K562 (cell line): ENCODE measurements around the gene TBR1. TPM values are rescaled to one million over a fixed set of nuclear protein-coding genes. Genes with fewer than 3 reads are reported as not detected.

Source experiments
- ATAC-seq: fragments of 200-7000 bp; cut with Tn5 transposase; 3 replicates; pipeline ENCODE4 v1.9.1; 2020; ENCODE audit warnings: moderate library complexity
- BruUV-seq: library from RNA; stranded (reverse); fragments of 400-500 nt; replicated peaks from 2 replicates; lab custom pipeline; 2021; lab: Mats Ljungman, UMichigan
- CTCF ChIA-PET: fragments of 300-600 bp; formaldehyde crosslinking; extraction: SDS; loops from one replicate; lab custom pipeline; 2021; ENCODE audit warnings: low intra/inter-chr PET ratio; lab: Yijun Ruan, JAX
- POLR2A ChIA-PET: fragments of 300-600, 350-650 bp; sonication (Branson Sonifier 250); formaldehyde crosslinking; extraction: SDS; loops from one replicate; lab custom pipeline; 2021; ENCODE audit warnings: antibody characterized with exemption, inconsistent platforms; lab: Yijun Ruan, JAX
- DNase-seq, 4 experiments: peaks; one replicate each; pipeline versions ENCODE4 v3.0.0 to v3.0.0-alpha.2; 2011 to 2018; ENCODE audit warnings: low spot score in 3 of 4, mixed read lengths in 3 of 4; ENCODE audit errors: extremely low read depth in 1 of 4
- FAIRE-seq: peaks from 2 replicates; lab custom pipeline; 2011; peaks lifted over from hg19 to GRCh38; lab: Jason Lieb, UNC
- H2AFZ ChIP-seq: 2 replicates; pipeline ENCODE4 v1.6.0; 2011; ENCODE audit warnings: low read depth, low read length, control low read depth, inconsistent platforms
- H3K27ac ChIP-seq: fragments of 200-600 bp; 3 replicates; pipeline ENCODE4 v1.8.0; 2011; ENCODE audit warnings: low read depth, mild to moderate bottlenecking, control low read depth, inconsistent platforms, low read length, moderate library complexity, mixed read lengths; ENCODE audit errors: extremely low read depth
- H3K27me3 ChIP-seq, 2 experiments: fragments of 300-600 bp in 1 of 2; 2 replicates in 1 of 2; 3 replicates in 1 of 2; pipeline versions ENCODE4 v1.6.0 to v1.8.0; 2011; ENCODE audit warnings: inconsistent platforms in 2 of 2, low read length in 2 of 2, mild to moderate bottlenecking in 1 of 2, mixed read lengths in 1 of 2, moderate library complexity in 1 of 2; ENCODE audit not compliant: control insufficient read depth in 2 of 2, insufficient read depth in 2 of 2
- H3K36me3 ChIP-seq: fragments of 300-600 bp; 3 replicates; pipeline ENCODE4 v1.8.0; 2011; ENCODE audit warnings: mild to moderate bottlenecking, low read length, inconsistent platforms; ENCODE audit not compliant: control insufficient read depth, insufficient read depth
- H3K4me1 ChIP-seq, 2 experiments: fragments of 200-600 bp in 1 of 2; replicated peaks in 1 of 2; 2 replicates in 1 of 2; 3 replicates in 1 of 2; pipeline versions ENCODE4 v1.5.1 to v1.8.0; 2011; ENCODE audit warnings: inconsistent platforms in 2 of 2, low read length in 2 of 2, mild to moderate bottlenecking in 1 of 2, mixed read lengths in 1 of 2, moderate library complexity in 1 of 2; ENCODE audit not compliant: control insufficient read depth in 2 of 2, insufficient read depth in 2 of 2
- H3K4me2 ChIP-seq: 2 replicates; pipeline ENCODE4 v1.6.1; 2011; ENCODE audit warnings: low read length, control low read depth, inconsistent platforms, mixed read lengths; ENCODE audit not compliant: insufficient read depth
- H3K4me3 ChIP-seq: fragments of 200-600 bp; sonication (generic), shearing (Covaris generic); 2 replicates; pipeline ENCODE4 v1.5.1; 2016; ENCODE audit warnings: control low read depth, inconsistent platforms
- H3K79me2 ChIP-seq: fragments of 200-600 bp; 3 replicates; pipeline ENCODE4 v1.8.0; 2011; ENCODE audit warnings: low read length, inconsistent platforms; ENCODE audit not compliant: control insufficient read depth, insufficient read depth
- H3K9ac ChIP-seq, 2 experiments: 2 replicates each; pipeline versions ENCODE4 v1.6.0 to v1.6.1; 2011; ENCODE audit warnings: low read depth in 2 of 2, low read length in 2 of 2, control low read depth in 1 of 2, inconsistent platforms in 1 of 2, mild to moderate bottlenecking in 1 of 2, mixed read lengths in 1 of 2; ENCODE audit not compliant: insufficient read depth in 1 of 2
- H3K9me1 ChIP-seq: one replicate; pipeline ENCODE4 v1.6.0; 2011; ENCODE audit warnings: inconsistent platforms, mild to moderate bottlenecking, low read length, moderate library complexity; ENCODE audit not compliant: control insufficient read depth, insufficient read depth
- H3K9me3 ChIP-seq: replicated peaks from 2 replicates; pipeline ENCODE4 v1.5.1; 2011; ENCODE audit warnings: low read depth, low read length, inconsistent platforms; ENCODE audit not compliant: control insufficient read depth, insufficient read depth
- H4K20me1 ChIP-seq: replicated peaks from 2 replicates; pipeline ENCODE4 v1.6.1; 2011; ENCODE audit warnings: low read length, inconsistent platforms, mixed read lengths; ENCODE audit not compliant: control insufficient read depth, insufficient read depth
- ELF2 ChIP-seq: fragments of 250-450 bp; sonication (Bioruptor Pico); IDR thresholded peaks from 2 replicates; pipeline ENCODE4 v1.5.0; 2021; ENCODE audit warnings: mild to moderate bottlenecking
- FOXP1 ChIP-seq: sonication (generic); formaldehyde crosslinking; IDR thresholded peaks from 2 replicates; pipeline ENCODE4 v1.8.0; 2022; ENCODE audit warnings: mild to moderate bottlenecking, missing genetic modification reagents
- HNRNPLL ChIP-seq: fragments of 200-400 bp; formaldehyde crosslinking; IDR thresholded peaks from 2 replicates; pipeline ENCODE4 v1.6.1; 2017; ENCODE audit warnings: low read length, low read depth, mild to moderate bottlenecking; ENCODE audit not compliant: poor library complexity, severe bottlenecking
- KLF1 ChIP-seq: fragments of 450-650 bp; IDR thresholded peaks from 2 replicates; pipeline ENCODE4 v1.6.1; 2016; ENCODE audit warnings: missing genetic modification characterization, missing compliant biosample characterization
- LARP7 ChIP-seq: fragments of 450-650 bp; IDR thresholded peaks from 2 replicates; pipeline ENCODE4 v1.6.1; 2016
- PHB2 ChIP-seq: fragments of 450-650 bp; IDR thresholded peaks from 2 replicates; pipeline ENCODE4 v1.6.1; 2017; ENCODE audit warnings: low read depth
- PHF20 ChIP-seq: fragments of 450-650 bp; IDR thresholded peaks from 2 replicates; pipeline ENCODE4 v1.6.1; 2018; ENCODE audit not compliant: partially characterized antibody
- PHF8 ChIP-seq: fragments of 200-600 bp; sonication (generic); IDR thresholded peaks from 2 replicates; pipeline ENCODE4 v1.6.1; 2012; ENCODE audit warnings: mixed run types, mild to moderate bottlenecking, inconsistent platforms, low read length, moderate library complexity, borderline replicate concordance
- PRMT5 ChIP-seq: sonication (generic); formaldehyde crosslinking; IDR thresholded peaks from 2 replicates; pipeline ENCODE4 v1.5.0; 2020; ENCODE audit warnings: missing genetic modification reagents
- TBL1XR1 ChIP-seq, 2 experiments: IDR thresholded peaks; 2 replicates each; pipeline ENCODE4 v1.6.1; 2012; ENCODE audit warnings: improper control_type of control experiment in 2 of 2, low read length in 2 of 2, mild to moderate bottlenecking in 1 of 2
- ZNF583 ChIP-seq: fragments of 250-450 bp; sonication (Bioruptor Pico); IDR thresholded peaks from 2 replicates; pipeline ENCODE4 v1.4.0; 2020
- ZNF695 ChIP-seq: fragments of 450-650 bp; formaldehyde crosslinking; IDR thresholded peaks from 2 replicates; pipeline ENCODE4 v1.4.0; 2020; ENCODE audit warnings: mild to moderate bottlenecking, moderate library complexity
- WGBS: fragments of 100-300 bp; shearing (Covaris generic); methylation state at CpG from one replicate; pipeline ENCODE4 v1.1.6; 2016; ENCODE audit warnings: low coverage, mixed read lengths; ENCODE audit not compliant: insufficient coverage; ENCODE audit errors: missing lambda C conversion rate; 5-methylcytosine and 5-hydroxymethylcytosine counted together
- in situ Hi-C: fragments of 300-500 bp; cut with MboI; formaldehyde crosslinking; loops from 4 replicates; pipeline ENCODE4 v1.15.0; 2018; ENCODE audit warnings: inconsistent platforms, mixed read lengths
- intact Hi-C: fragments of 100-400 bp; cut with micrococcal nuclease; formaldehyde crosslinking; loops from 2 replicates; pipeline ENCODE4 v1.14.2; 2022
- polyA plus RNA-seq, 8 experiments: library from polyadenylated mRNA; depleted of rRNA in 4 of 8; stranded (reverse) in 5 of 8; unstranded in 3 of 8; fragments of >200 nt; fragmentation: Nextera tagmentation in 2 of 8; fragmentation: Illumina TruSeq in 1 of 8; extraction: Ambion mirVana in 2 of 8; extraction: Trizol in 1 of 8; gene quantifications; 2 replicates each; pipeline versions ENCODE4 v1.2.1 to v1.2.3, GENCODE V29; 2011 to 2014; ENCODE audit warnings: inconsistent platforms in 1 of 8, missing spikeins in 1 of 8
- total RNA-seq, 7 experiments: library from RNA; depleted of rRNA in 6 of 7; stranded (reverse); fragments of >200 nt in 6 of 7; fragmentation: Illumina TruSeq in 2 of 7; extraction: Trizol in 2 of 7; gene quantifications; 2 replicates each; pipeline versions ENCODE4 v1.2.1 to v1.2.3, GENCODE V29; 2011 to 2021; ENCODE audit warnings: low replicate concordance in 1 of 7
- TF ChIP-seq, protein P1 (sequence below): fragments of 200-800 bp; sonication (Bioruptor generic); IDR thresholded peaks from 2 replicates; pipeline ENCODE4 v1.6.1; 2016; ENCODE audit warnings: missing genetic modification characterization, missing compliant biosample characterization
- TF ChIP-seq, protein P2 (sequence below): fragments of 450-650 bp; formaldehyde crosslinking; IDR thresholded peaks from 2 replicates; pipeline ENCODE4 v1.4.0; 2020; ENCODE audit warnings: mild to moderate bottlenecking, mixed read lengths
- TF ChIP-seq, protein P3 (sequence below): sonication (generic); formaldehyde crosslinking; IDR thresholded peaks from 2 replicates; pipeline ENCODE4 v1.8.0; 2022; ENCODE audit warnings: mild to moderate bottlenecking, missing genetic modification reagents

Gene TBR1
- total and polyA plus RNA-seq, 9 of the 15 experiments (the other 6 are each of a cell fraction or from before 2014, with no cell fraction given) = 0.01 to 0.09 TPM; not detected in 7

DNA sequence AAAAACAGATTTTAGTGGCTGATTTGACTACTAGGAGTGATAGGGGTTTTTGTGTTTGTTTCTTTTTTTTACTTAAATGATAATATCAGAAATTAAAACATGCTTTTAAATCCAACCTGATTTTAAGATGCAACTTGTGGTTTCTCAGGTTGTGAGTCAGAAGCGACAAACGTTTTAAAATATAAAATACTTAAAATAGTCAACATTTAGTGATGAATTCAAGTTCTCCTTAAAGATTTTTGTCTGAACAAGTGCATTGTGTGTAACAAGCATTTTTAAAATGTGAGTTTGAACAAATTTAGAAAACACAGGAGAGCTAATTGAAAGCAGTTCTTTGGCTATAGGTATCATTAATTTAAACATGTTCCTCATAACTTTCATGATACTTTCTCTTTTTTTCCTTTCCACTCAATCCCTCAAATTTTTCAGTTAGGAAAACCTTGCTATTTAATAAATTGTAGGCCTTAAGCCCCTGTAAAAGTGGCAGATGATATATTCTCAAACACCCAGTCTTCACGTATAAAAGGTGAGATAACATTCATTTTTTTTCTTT lies 3.6 kb downstream of the TBR1 start:
- FAIRE-seq (no peak), DNase-seq (no peak), ATAC-seq (no peak)
- TF ChIP-seq ZNF695 (CRISPR knock-in tag) = no peak
- TF ChIP-seq ZNF583 (CRISPR knock-in tag) = no peak
- TF ChIP-seq, protein P1, sequence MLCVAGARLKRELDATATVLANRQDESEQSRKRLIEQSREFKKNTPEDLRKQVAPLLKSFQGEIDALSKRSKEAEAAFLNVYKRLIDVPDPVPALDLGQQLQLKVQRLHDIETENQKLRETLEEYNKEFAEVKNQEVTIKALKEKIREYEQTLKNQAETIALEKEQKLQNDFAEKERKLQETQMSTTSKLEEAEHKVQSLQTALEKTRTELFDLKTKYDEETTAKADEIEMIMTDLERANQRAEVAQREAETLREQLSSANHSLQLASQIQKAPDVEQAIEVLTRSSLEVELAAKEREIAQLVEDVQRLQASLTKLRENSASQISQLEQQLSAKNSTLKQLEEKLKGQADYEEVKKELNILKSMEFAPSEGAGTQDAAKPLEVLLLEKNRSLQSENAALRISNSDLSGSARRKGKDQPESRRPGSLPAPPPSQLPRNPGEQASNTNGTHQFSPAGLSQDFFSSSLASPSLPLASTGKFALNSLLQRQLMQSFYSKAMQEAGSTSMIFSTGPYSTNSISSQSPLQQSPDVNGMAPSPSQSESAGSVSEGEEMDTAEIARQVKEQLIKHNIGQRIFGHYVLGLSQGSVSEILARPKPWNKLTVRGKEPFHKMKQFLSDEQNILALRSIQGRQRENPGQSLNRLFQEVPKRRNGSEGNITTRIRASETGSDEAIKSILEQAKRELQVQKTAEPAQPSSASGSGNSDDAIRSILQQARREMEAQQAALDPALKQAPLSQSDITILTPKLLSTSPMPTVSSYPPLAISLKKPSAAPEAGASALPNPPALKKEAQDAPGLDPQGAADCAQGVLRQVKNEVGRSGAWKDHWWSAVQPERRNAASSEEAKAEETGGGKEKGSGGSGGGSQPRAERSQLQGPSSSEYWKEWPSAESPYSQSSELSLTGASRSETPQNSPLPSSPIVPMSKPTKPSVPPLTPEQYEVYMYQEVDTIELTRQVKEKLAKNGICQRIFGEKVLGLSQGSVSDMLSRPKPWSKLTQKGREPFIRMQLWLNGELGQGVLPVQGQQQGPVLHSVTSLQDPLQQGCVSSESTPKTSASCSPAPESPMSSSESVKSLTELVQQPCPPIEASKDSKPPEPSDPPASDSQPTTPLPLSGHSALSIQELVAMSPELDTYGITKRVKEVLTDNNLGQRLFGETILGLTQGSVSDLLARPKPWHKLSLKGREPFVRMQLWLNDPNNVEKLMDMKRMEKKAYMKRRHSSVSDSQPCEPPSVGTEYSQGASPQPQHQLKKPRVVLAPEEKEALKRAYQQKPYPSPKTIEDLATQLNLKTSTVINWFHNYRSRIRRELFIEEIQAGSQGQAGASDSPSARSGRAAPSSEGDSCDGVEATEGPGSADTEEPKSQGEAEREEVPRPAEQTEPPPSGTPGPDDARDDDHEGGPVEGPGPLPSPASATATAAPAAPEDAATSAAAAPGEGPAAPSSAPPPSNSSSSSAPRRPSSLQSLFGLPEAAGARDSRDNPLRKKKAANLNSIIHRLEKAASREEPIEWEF (CRISPR knock-in tag) = no peak
- TF ChIP-seq KLF1 = no peak
- TF ChIP-seq, protein P2, sequence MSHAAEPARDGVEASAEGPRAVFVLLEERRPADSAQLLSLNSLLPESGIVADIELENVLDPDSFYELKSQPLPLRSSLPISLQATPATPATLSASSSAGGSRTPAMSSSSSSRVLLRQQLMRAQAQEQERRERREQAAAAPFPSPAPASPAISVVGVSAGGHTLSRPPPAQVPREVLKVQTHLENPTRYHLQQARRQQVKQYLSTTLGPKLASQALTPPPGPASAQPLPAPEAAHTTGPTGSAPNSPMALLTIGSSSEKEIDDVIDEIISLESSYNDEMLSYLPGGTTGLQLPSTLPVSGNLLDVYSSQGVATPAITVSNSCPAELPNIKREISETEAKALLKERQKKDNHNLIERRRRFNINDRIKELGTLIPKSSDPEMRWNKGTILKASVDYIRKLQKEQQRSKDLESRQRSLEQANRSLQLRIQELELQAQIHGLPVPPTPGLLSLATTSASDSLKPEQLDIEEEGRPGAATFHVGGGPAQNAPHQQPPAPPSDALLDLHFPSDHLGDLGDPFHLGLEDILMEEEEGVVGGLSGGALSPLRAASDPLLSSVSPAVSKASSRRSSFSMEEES (CRISPR knock-in tag) = no peak
- no peak for TF ChIP-seq TBL1XR1 (IDR thresholded peaks at IDR 0.05; ENCODE audit: low read length in 2 of 2)
- no peak for TF ChIP-seq PHF8
- no peak for TF ChIP-seq HNRNPLL
- no peak for TF ChIP-seq ELF2 (CRISPR knock-in tag)
- TF ChIP-seq PHF20 = no peak
- no peak for TF ChIP-seq PHB2
- TF ChIP-seq FOXP1 (CRISPR knock-in tag) = no peak
- TF ChIP-seq, protein P3, sequence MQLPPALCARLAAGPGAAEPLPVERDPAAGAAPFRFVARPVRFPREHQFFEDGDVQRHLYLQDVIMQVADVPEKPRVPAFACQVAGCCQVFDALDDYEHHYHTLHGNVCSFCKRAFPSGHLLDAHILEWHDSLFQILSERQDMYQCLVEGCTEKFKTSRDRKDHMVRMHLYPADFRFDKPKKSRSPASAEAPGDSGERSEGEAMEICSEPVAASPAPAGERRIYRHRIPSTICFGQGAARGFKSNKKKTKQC (CRISPR knock-in tag) = no peak
- TF ChIP-seq PRMT5 = no peak
- TF ChIP-seq LARP7 = no peak
- Histone ChIP-seq H3K9me1 (no peaks in the 10 kb centered on the region), H3K79me2 (no peaks in the 10 kb centered on the region), H2AFZ (no peak overlapping the region), H3K9ac (no peak overlapping the region), H3K4me3 (no peak overlapping the region), H3K4me1 (peaks cover 7 to 28% of the 10 kb centered on the region in 2 experiments; a peak in 4 of 5 replicates), H3K36me3 (no peaks in the 10 kb centered on the region), H3K27ac (no peak overlapping the region), H3K9me3 (no peaks in the 10 kb centered on the region), H4K20me1 (no peaks in the 10 kb centered on the region), H3K4me2 (no peak overlapping the region), H3K27me3 (peaks cover 64 to 74% of the 10 kb centered on the region in 2 experiments)
- ChIA-PET POLR2A (no interaction called here), CTCF (no interaction called here)
- in situ Hi-C loops = no loop called here
- no TSS peak for BruUV-seq
- WGBS = 7% methylated on average over 3 of the region's 3 CpGs
- intact Hi-C loops = loop anchor here (5.0 kb wide), 1 partner anchor 112 kb away; the partner anchor contains the start of gene PSMD14
